ENCODE measurements around the gene CHURC1. TPM values are rescaled to one million over a fixed set of nuclear protein-coding genes. Genes with fewer than 3 reads are reported as not detected.

Gene CHURC1
- total and polyA plus RNA-seq, 2 of the 4 experiments (the other 2 are of a cell fraction) = 38.0 to 69.5 TPM

GRCh38 chr14:64956697-64957406, 42.6 kb downstream of the CHURC1 start:
- no peak overlapping the region for H2AK9ac ChIP-seq (replicated peaks; ENCODE audit: low read depth, low read length, poor library complexity)
- no peak overlapping the region for H2BK5ac ChIP-seq (ENCODE audit: low read depth, low read length, poor library complexity, severe bottlenecking)
- no peak overlapping the region for H3K56ac ChIP-seq (ENCODE audit: extremely low read depth, insufficient read depth, low read length)
- no peak overlapping the region for H3K18ac ChIP-seq (ENCODE audit: low read depth, low read length)
- H3K9me1 ChIP-seq (ENCODE audit: insufficient read depth, low read length) = peaks cover 2% of the 10 kb centered on the region; the same call in 1 of the 2 replicates
- no peaks in the 10 kb centered on the region for H3K4me1 ChIP-seq (ENCODE audit: control insufficient read depth, insufficient read depth, low read length)
- H2BK15ac ChIP-seq (ENCODE audit: low read depth, low read length) = no peak overlapping the region
- H3K27me3 ChIP-seq (ENCODE audit: control insufficient read depth, insufficient read depth, low read length) = no peaks in the 10 kb centered on the region
- H3K4me2 ChIP-seq (ENCODE audit: low read depth, low read length) = no peak overlapping the region
- no peak overlapping the region for H3K9ac ChIP-seq (ENCODE audit: low read depth, low read length)
- dilution Hi-C loops (cut with HindIII; ENCODE audit: low sequenced_read_pairs, unreplicated experiment) (no loop called here), in situ Hi-C loops (cut with MboI; ENCODE audit: low sequenced_read_pairs) (no loop called here), intact Hi-C loops (cut with micrococcal nuclease) (no loop called here)
- H2AK5ac ChIP-seq (ENCODE audit: low read depth, low read length) = no peak overlapping the region
- H4K91ac ChIP-seq (ENCODE audit: insufficient read depth, low read depth, low read length) = no peak overlapping the region
- CTCF ChIA-PET = no interaction called here
- no peak overlapping the region for H3K14ac ChIP-seq (replicated peaks; ENCODE audit: low read depth, low read length)
- POLR2A ChIA-PET (ENCODE audit: unreplicated experiment) = no interaction called here
- H4K20me1 ChIP-seq (ENCODE audit: insufficient read depth, low read length) = no peaks in the 10 kb centered on the region
- no peaks in the 10 kb centered on the region for H3K9me3 ChIP-seq (ENCODE audit: control insufficient read depth, insufficient read depth, low read length)
- ATAC-seq (ENCODE audit: low read depth) (no peak), DNase-seq (no peak)
- H3K27ac ChIP-seq (ENCODE audit: insufficient read depth, low read length) = no peak overlapping the region
- WGBS, 2 experiments (ENCODE audit: extremely low coverage in 2 of 2, insufficient read length in 1 of 2) = 87% methylated on average over 4 of the region's 8 CpGs; no CpG with 5 or more reads in 1 of the 2 experiments
- no peak overlapping the region for H2BK120ac ChIP-seq (ENCODE audit: low read depth, low read length)
- H3K4me3 ChIP-seq (ENCODE audit: insufficient read depth, low read depth, low read length) = no peak overlapping the region
- no peaks in the 10 kb centered on the region; a peak in 1 of 4 replicates for H3K79me1 ChIP-seq (ENCODE audit: low read depth in 1 of 2, low read length in 2 of 2)
- TF ChIP-seq MAFK (IDR thresholded peaks at IDR 0.05; ENCODE audit: low read depth, low read length) = no peak
- no peak for TF ChIP-seq RAD21 (IDR thresholded peaks at IDR 0.05; ENCODE audit: low read length)
- no peak overlapping the region for H4K5ac ChIP-seq (ENCODE audit: low read depth, low read length)
- no TSS peak for BruUV-seq (replicated peaks)
- no peak overlapping the region for H2BK20ac ChIP-seq (ENCODE audit: low read depth, low read length)
- H3K36me3 ChIP-seq (ENCODE audit: control insufficient read depth, insufficient read depth, low read length) = no peaks in the 10 kb centered on the region
- no peak overlapping the region for H3K23ac ChIP-seq (ENCODE audit: low read depth, low read length)
- H3K4ac ChIP-seq (ENCODE audit: low read depth, low read length) = no peak overlapping the region
- no peak overlapping the region for H4K8ac ChIP-seq (ENCODE audit: low read depth in 2 of 2, low read length in 2 of 2)
- H2AFZ ChIP-seq (replicated peaks; ENCODE audit: low read length, poor library complexity) = no peak overlapping the region
